Aorta (tissue), 5 donors: ENCODE measurements around the gene ACSL1. TPM values are rescaled to one million over a fixed set of nuclear protein-coding genes. Genes with fewer than 3 reads are reported as not detected.

Source experiments
- ATAC-seq: fragments of 200-7000 bp; cut with Tn5 transposase; one replicate; pipeline ENCODE4 v1.9.1; 2022; ENCODE audit warnings: moderate library complexity; ENCODE audit not compliant: low FRiP score
- DNase-seq, 2 donors: peaks; one replicate each; pipeline ENCODE4 v3.0.0-alpha.2; 2020
- H3K27ac ChIP-seq, 2 donors: one replicate each; pipeline ENCODE4 v1.5.1; 2013; ENCODE audit warnings: low read length in 2 of 2, mild to moderate bottlenecking in 2 of 2, moderate library complexity in 2 of 2, control low read depth in 1 of 2, inconsistent platforms in 1 of 2, low read depth in 1 of 2
- H3K27me3 ChIP-seq, 2 donors: one replicate each; pipeline ENCODE4 v1.6.1; 2013; ENCODE audit warnings: control low read depth in 1 of 2, low read length in 1 of 2, mild to moderate bottlenecking in 1 of 2, moderate library complexity in 1 of 2; ENCODE audit not compliant: insufficient read depth in 2 of 2, control insufficient read depth in 1 of 2
- H3K36me3 ChIP-seq, 2 donors: one replicate each; pipeline ENCODE4 v1.6.1; 2013; ENCODE audit warnings: control low read depth in 1 of 2, low read length in 1 of 2, mild to moderate bottlenecking in 1 of 2; ENCODE audit not compliant: insufficient read depth in 2 of 2, control insufficient read depth in 1 of 2
- H3K4me1 ChIP-seq, 2 donors: one replicate each; pipeline ENCODE4 v1.6.1; 2013; ENCODE audit warnings: low read length in 2 of 2, control low read depth in 1 of 2, mild to moderate bottlenecking in 1 of 2, moderate library complexity in 1 of 2; ENCODE audit not compliant: insufficient read depth in 2 of 2, control insufficient read depth in 1 of 2
- H3K4me3 ChIP-seq, 2 donors: one replicate each; pipeline ENCODE4 v1.5.1; 2013; ENCODE audit warnings: low read length in 2 of 2, control low read depth in 1 of 2, mild to moderate bottlenecking in 1 of 2
- H3K9me3 ChIP-seq: one replicate; pipeline ENCODE4 v1.6.1; 2013; ENCODE audit warnings: mild to moderate bottlenecking, low read length; ENCODE audit not compliant: control insufficient read depth
- WGBS, 2 donors: extraction: QIAGEN DNeasy Blood & Tissue Kit; methylation state at CpG; one replicate each; pipeline ENCODE4 v1.1.7; 2013; 5-methylcytosine and 5-hydroxymethylcytosine counted together
- intact Hi-C, 2 donors: fragments of 100-400 bp; cut with DNase I; formaldehyde crosslinking; loops; one replicate each; pipeline versions ENCODE4 v1.14.2 to v1.15.0; 2022
- polyA plus RNA-seq, 2 donors: library from polyadenylated mRNA; stranded (reverse); fragments of 200-250 nt; gene quantifications; one replicate each; pipeline ENCODE4 v1.2.3, GENCODE V29; 2013
- total RNA-seq, 2 donors: library from RNA; stranded (reverse); fragmentation: NEBNext Ultra II Directional; extraction: Animal tissue kit (Norgen Biotek cat#: 25700); gene quantifications; one replicate each; pipeline ENCODE4 v1.2.1, GENCODE V29; 2021
- donor health status: healthy with polysubstance abuse.
- donor health status: Bipolar disorder and iron deficiency.
- donor health status: DM: no; HTN: no; CAD: no.
- donor health status: DM: no; HTN: no; CAD: no.
- donor health status: DM: yes; HTN: yes; CAD: no.

ACSL1 gene
- total and polyA plus RNA-seq, 4 donors: 20.3 to 97.8 (median 55.5) TPM

DNA sequence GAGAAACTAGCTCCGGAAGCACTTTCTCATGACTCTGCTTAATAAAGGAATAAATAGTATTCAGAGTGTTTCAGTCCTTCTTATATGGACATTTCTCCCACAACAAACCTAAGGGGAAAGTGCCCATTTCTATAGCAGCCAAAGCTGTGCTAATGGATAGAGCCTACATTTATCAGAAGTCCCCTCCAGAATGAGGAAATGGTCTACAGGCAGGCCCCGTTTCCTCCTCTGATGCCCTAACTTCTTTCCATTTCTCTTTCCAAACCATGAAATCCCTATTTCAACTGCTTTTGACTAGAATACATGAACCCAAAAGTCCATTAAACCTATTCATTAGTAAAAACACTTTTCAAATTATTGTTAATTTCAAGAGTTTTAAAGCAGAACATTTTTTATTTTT lies 4.5 kb downstream of the ACSL1 start:
- H3K9me3 ChIP-seq: no peaks in the 10 kb centered on the region
- intact Hi-C loops: loop anchor here (10.0 kb wide), 1 partner anchor 76 kb away; no protein-coding TSS in a partner anchor
- ATAC-seq: no peak
- H3K4me3 ChIP-seq: no peak overlapping the region
- no peaks in the 10 kb centered on the region for H3K36me3 ChIP-seq
- no peak for DNase-seq
- no peaks in the 10 kb centered on the region for H3K4me1 ChIP-seq
- WGBS, 2 donors: 90 to 94% methylated on average over 2 of the region's 2 CpGs
- no peak overlapping the region for H3K27ac ChIP-seq
- H3K27me3 ChIP-seq: no peaks in the 10 kb centered on the region

DNA sequence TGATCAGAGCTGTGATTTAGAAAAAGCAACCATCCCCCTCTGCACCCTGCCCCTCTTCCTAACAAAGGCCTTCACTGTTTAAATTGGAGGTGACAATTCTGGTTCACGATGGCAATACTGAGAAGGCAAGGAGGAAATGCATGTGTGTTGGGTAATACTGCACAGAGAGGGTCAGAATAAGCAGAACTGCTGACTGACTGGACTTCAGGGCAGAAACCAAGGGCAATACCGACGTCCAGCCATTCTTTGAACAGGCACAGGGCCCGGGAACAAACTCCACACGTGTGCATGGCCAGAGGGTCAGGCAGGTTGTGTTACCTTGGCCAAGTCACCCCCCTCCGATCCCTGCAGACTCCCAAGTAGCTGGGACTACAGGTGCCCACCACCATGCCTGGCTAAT lies 6.0 kb downstream of the ACSL1 start:
- H3K27ac ChIP-seq: no peak overlapping the region

DNA sequence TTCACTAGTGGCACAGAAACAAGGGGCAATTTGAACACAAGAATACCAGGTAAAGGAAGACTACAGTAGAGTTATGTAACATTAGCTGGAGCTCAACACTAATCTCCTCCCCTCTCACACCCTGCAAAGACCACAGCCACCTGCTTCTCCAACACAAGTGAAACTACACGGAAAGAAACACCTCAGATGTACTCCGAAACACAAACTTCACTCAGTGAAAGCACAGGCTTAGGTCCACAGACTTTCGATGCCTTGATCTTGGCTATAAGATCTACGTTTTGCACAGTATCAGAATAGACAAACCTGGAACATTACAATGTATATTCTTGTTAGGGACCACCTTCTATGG lies 7.6 kb downstream of the ACSL1 start:
- WGBS, 2 donors: 86 to 92% methylated on average over 4 of the region's 4 CpGs
- no peak overlapping the region for H3K4me3 ChIP-seq
- no peak for DNase-seq
- no peaks in the 10 kb centered on the region for H3K36me3 ChIP-seq
- intact Hi-C loops: no loop called here
- no peaks in the 10 kb centered on the region for H3K27me3 ChIP-seq
- H3K27ac ChIP-seq: no peak overlapping the region
- H3K9me3 ChIP-seq: no peaks in the 10 kb centered on the region
- ATAC-seq: no peak
- H3K4me1 ChIP-seq: no peaks in the 10 kb centered on the region

More for the DNA sequence above, 6.0 kb downstream of the ACSL1 start:
- Histone ChIP-seq H3K4me1 (no peaks in the 10 kb centered on the region), H3K27me3 (no peaks in the 10 kb centered on the region), H3K4me3 (no peak overlapping the region), H3K36me3 (no peaks in the 10 kb centered on the region), H3K9me3 (no peaks in the 10 kb centered on the region)
- ATAC-seq (peak; percentile 20), DNase-seq (no peak)
- 84 to 86% methylated on average over 6 of the region's 6 CpGs for WGBS, 2 donors
- intact Hi-C loops: loop anchor here (10.0 kb wide), 1 partner anchor 75 kb away; no protein-coding TSS in a partner anchor

DNA sequence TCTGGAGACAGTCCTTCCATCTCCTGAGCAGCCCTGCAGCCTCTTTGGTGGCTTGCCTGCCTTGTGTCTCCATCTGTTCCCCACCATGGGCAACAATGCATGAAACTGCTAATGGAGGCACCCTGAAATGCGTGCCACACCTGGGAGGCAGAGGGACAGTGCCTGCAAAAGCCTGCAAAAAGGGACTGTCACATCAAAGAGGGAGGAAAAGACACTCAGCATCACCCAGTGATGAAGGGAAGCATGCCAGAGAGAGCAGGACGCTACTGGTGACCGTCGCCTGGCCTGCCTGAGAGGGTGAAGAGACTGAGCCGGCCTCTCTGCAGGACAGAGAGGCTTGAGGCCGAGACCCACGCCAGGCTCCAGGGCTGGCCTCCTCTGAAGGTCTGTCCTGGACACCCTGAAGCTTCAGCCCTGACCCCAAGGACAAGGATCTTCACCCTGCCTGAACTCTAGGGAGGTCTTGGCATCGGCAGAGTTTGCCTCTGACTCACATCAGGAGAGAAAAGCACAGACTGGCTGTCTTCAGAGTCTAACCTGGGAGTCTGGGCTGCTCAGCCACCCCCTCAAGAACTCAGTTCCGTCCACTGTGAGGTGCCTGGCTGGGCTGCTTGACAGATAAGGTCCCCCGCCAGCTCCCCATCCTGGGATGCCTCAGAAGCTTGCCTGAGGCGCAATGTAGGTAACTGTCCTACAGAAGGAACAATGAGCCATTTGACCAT lies 8.1 kb downstream of the ACSL1 start:
- no peak overlapping the region for H3K4me3 ChIP-seq
- DNase-seq (no peak), ATAC-seq (no peak)
- no peak overlapping the region for H3K27ac ChIP-seq
- 60 to 69% methylated on average over 11 of the region's 11 CpGs for WGBS, 2 donors
- H3K4me1 ChIP-seq: no peaks in the 10 kb centered on the region
- no peaks in the 10 kb centered on the region for H3K9me3 ChIP-seq
- H3K27me3 ChIP-seq: no peaks in the 10 kb centered on the region
- no peaks in the 10 kb centered on the region for H3K36me3 ChIP-seq
- intact Hi-C loops: no loop called here

DNA sequence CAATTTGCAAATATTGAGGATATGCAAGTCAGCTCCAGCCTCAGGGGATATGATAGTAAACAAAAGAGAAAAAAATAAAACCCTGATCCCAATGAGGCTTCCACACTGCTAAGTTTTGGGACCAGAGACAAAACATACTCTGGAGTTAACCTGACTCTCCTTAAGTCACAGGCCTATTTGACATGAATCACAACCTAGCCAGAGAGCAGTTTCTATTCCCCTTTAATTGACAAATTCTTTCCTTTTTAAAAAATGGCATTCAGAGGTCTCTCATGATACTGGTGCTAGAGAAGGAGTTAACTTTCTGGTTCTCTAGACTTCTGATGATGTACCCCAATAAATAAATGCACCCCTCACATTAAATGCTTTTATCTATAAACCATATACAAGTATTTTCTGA lies 8.8 kb downstream of the ACSL1 start:
- no peaks in the 10 kb centered on the region for H3K9me3 ChIP-seq
- DNase-seq: no peak
- H3K27me3 ChIP-seq: no peaks in the 10 kb centered on the region
- no peak overlapping the region for H3K27ac ChIP-seq
- no peak overlapping the region for H3K4me3 ChIP-seq
- no peaks in the 10 kb centered on the region for H3K4me1 ChIP-seq
- H3K36me3 ChIP-seq: no peaks in the 10 kb centered on the region
- intact Hi-C loops: no loop called here
- no peak for ATAC-seq

DNA sequence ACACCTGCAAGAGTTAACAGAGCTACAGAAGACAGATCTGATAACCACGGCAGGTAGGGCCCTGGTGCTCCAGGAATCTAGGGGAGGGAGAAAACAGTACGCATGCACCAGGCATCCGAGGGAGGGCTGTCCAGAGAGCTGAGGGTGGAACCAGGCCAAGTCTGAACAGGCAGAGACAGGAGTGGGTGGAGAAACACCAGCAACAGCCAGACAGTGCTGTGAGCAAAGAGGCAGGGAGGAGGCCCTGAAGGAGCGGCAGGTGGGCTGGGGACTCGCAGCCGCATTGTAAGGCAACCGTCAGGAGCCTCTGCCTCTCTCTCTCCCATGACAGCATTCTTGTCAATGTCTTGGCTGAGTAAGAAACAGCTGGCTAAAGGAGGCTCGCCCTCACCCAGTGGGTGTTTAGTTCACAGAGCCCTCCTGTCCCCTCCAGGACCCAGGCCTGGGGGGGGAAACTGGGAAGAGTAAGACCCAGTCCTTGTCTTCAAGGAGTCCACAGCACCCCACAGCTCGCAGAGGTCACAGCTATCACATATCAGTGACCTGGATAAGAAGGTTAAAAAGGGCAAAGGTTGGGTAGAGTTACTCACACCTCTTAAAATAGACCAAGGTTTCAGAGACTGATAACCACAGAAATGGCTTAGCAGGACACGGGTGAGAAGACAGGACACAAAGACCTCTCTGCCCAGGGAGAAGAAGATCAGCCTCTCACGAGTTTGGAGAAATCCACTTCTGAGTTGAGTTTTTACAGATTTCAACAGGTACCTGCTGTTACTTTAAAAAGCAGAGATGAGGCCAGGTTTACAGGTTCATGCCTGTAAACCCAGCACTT lies 10.5 kb downstream of the ACSL1 start:
- no peaks in the 10 kb centered on the region for H3K4me1 ChIP-seq
- WGBS, 2 donors: 15 to 16% methylated on average over 11 of the region's 11 CpGs
- no peak overlapping the region for H3K4me3 ChIP-seq
- ATAC-seq (peak; percentile 71), DNase-seq (peak; percentile 80 to 81)
- H3K36me3 ChIP-seq: no peaks in the 10 kb centered on the region
- peak overlapping the region in 1 of 2 donors; percentile 4 for H3K27ac ChIP-seq
- intact Hi-C loops: no loop called here
- H3K9me3 ChIP-seq: no peaks in the 10 kb centered on the region
- no peaks in the 10 kb centered on the region for H3K27me3 ChIP-seq

DNA sequence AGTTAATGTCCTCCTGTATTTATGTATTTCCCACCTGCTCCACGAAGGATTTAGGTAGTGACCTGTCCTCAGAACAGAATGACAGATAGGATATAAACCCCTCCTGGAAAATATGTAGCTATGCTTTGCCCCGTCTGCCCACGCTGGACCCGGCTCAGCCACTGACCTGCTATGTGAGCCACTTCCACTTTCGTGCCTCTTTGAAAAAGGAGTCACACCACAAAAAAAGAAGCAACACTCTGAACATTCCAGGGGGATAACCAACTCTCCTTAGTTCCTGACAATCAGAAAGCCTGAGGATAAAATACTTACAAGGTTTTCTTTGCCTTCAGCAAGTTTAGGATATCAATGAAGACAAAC lies 11.1 kb downstream of the ACSL1 start:
- DNase-seq: no peak
- Histone ChIP-seq H3K36me3 (no peaks in the 10 kb centered on the region), H3K4me1 (no peaks in the 10 kb centered on the region), H3K9me3 (no peaks in the 10 kb centered on the region), H3K27ac (no peak overlapping the region), H3K4me3 (no peak overlapping the region), H3K27me3 (no peaks in the 10 kb centered on the region)
- ATAC-seq: no peak
- intact Hi-C loops: no loop called here
- WGBS, 2 donors: 4 to 7% methylated on average over 5 of the region's 5 CpGs

DNA sequence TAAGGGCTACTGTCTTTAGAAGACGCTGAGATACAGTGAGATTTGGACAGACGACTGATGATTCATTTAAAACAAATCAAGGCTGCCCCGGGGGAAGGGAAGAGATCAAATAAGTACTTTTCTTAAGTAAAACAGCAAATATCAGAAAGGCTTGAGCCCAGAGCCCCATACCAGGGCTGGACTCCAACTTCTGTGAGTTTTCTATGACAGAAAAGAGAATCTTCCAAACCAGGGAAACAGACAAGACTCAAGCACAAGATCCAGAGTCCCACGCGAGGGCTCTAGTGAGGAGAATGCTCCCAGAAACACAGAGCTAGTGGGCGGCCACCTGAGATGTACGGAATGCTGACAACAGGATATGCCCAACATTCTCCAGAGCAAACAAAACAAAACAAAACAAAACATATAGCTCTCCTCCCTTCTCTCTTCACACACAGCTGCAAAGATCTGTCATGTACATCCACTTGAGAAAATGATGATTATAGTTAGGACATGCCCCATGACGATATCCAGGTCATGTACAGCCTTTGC lies 13.1 kb downstream of the ACSL1 start:
- H3K9me3 ChIP-seq: no peaks in the 10 kb centered on the region
- no peak overlapping the region for H3K4me3 ChIP-seq
- no peaks in the 10 kb centered on the region for H3K27me3 ChIP-seq
- H3K4me1 ChIP-seq: peaks cover 0 to 8% of the 10 kb centered on the region in 2 donors
- no peak overlapping the region for H3K27ac ChIP-seq
- no peaks in the 10 kb centered on the region for H3K36me3 ChIP-seq
- DNase-seq (no peak), ATAC-seq (no peak)
- intact Hi-C loops: no loop called here
- WGBS, 2 donors: 67 to 74% methylated on average over 8 of the region's 8 CpGs

DNA sequence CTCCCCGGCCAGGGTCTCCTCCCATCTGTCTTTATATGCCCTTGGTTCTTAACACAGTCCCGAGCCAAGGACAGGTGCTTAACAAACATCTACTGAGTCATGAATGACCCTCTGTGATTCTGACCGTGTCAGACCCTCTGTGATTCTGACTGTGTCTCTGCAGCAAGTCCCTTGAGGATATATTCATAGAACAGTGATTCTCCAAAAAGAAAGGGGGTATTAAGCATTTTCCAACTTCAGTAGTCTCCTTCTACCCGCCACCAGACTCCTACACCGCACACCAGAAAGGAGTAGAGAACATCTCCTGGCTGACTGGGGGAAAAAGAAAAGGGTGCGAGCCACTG lies 13.6 kb downstream of the ACSL1 start:
- Histone ChIP-seq H3K9me3 (no peaks in the 10 kb centered on the region), H3K4me1 (peaks cover 0 to 8% of the 10 kb centered on the region in 2 donors), H3K4me3 (no peak overlapping the region), H3K36me3 (no peaks in the 10 kb centered on the region), H3K27ac (no peak overlapping the region), H3K27me3 (no peaks in the 10 kb centered on the region)
- ATAC-seq (no peak), DNase-seq (no peak)
- intact Hi-C loops: no loop called here
- WGBS, 2 donors: 83 to 97% methylated on average over 6 of the region's 6 CpGs
